Upper lobe of left lung (tissue), 6 donors: ENCODE data around the gene HEG1. TPM values are rescaled to one million over a fixed set of nuclear protein-coding genes. Genes with fewer than 3 reads are reported as not detected.

Experiments used
- ATAC-seq, 2 donors: fragments of 200-7000 bp; cut with Tn5 transposase; one replicate each; pipeline ENCODE4 v1.9.1; 2022; ENCODE audit warnings: mild to moderate bottlenecking in 2 of 2, moderate library complexity in 2 of 2; ENCODE audit not compliant: low FRiP score in 2 of 2
- DNase-seq, 2 donors: peaks; one replicate each; pipeline ENCODE4 v3.0.0-alpha.2; 2019 to 2020
- H3K27ac ChIP-seq, 4 donors: fragments of 200-600 bp; sonication (generic); one replicate each; pipeline ENCODE4 v1.5.1; 2016 to 2019
- H3K27me3 ChIP-seq, 4 donors: fragments of 200-600 bp; sonication (generic); one replicate each; pipeline ENCODE4 v1.5.1; 2017 to 2019
- H3K36me3 ChIP-seq, 4 donors: fragments of 200-600 bp; sonication (generic); one replicate each; pipeline ENCODE4 v1.5.1; 2016 to 2019
- H3K4me1 ChIP-seq, 4 donors: fragments of 200-600 bp; sonication (generic); one replicate each; pipeline ENCODE4 v1.5.1; 2018 to 2019
- H3K4me3 ChIP-seq, 4 donors: fragments of 200-600 bp; sonication (generic); one replicate each; pipeline ENCODE4 v1.5.1; 2017 to 2019; ENCODE audit warnings: mild to moderate bottlenecking in 2 of 4, moderate library complexity in 1 of 4
- H3K9me3 ChIP-seq, 4 donors: fragments of 200-600 bp; sonication (generic); one replicate each; pipeline ENCODE4 v1.5.1; 2018 to 2019
- EP300 ChIP-seq, 4 donors: sonication (generic); formaldehyde crosslinking; IDR thresholded peaks; one replicate each; pipeline ENCODE4 v1.5.1; 2017; ENCODE audit warnings: antibody characterized with exemption in 4 of 4, control low read depth in 2 of 4
- POLR2A ChIP-seq, 4 donors: fragments of 450-650 bp; IDR thresholded peaks; one replicate each; pipeline ENCODE4 v1.5.1; 2016 to 2017; ENCODE audit warnings: antibody characterized with exemption in 4 of 4, mild to moderate bottlenecking in 2 of 4
- POLR2AphosphoS5 ChIP-seq, 2 donors: sonication (generic); formaldehyde crosslinking; IDR thresholded peaks; one replicate each; pipeline ENCODE4 v1.5.1; 2017; ENCODE audit warnings: antibody characterized with exemption in 2 of 2
- WGBS, 2 donors: methylation state at CpG; one replicate each; pipeline ENCODE4 v1.1.5; 2017 to 2018; 5-methylcytosine and 5-hydroxymethylcytosine counted together
- total RNA-seq, 6 donors: library from RNA; depleted of rRNA in 4 of 6; stranded (reverse); fragments of >200 nt in 4 of 6; gene quantifications; one replicate each; pipeline versions ENCODE4 v1.1.0 to v1.2.1, GENCODE V29; 2016 to 2021
- TF ChIP-seq, protein P1 (sequence below), 6 experiments: fragments of 450-650 bp in 4 of 6; fragments of 200-600 bp in 2 of 6; sonication (generic) in 2 of 6; IDR thresholded peaks; one replicate each; pipeline ENCODE4 v1.5.1; 2016 to 2019; ENCODE audit warnings: antibody characterized with exemption in 6 of 6
- donor health status: DM: no; HTN: no; CAD: no; lungs with moderate emphysema.
- donor health status: DM: no; HTN: yes; CAD: no; lungs with severe emphysema.

HEG1 gene
- total RNA-seq, 6 donors from 2014 or later: 45.1 to 168 (median 100) TPM

DNA sequence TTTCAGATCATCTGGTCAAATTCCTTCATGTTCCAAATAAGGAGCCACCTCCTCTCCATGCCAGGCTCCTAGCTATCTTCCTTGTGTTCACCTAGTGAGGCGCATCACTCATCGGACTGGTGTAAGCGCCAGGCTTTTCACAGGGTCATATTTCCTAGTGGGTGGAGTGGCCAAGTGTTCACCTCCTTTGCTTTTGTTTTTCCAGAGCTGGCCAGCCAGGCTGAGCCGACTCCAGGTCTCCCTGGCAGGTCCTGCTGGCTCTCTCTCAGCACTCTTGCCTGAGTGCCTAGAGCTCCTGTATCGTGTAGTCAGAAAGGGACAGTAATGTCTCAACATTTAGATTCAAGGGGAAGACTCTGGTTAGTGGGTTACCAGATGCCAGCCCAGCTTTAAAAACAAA lies 31.0 kb downstream of the HEG1 start:
- H3K27me3 ChIP-seq: no peaks in the 10 kb centered on the region
- no peak overlapping the region for H3K4me3 ChIP-seq
- peaks cover 3 to 64% (median 28%) of the 10 kb centered on the region in 4 donors for H3K36me3 ChIP-seq
- DNase-seq (no peak), ATAC-seq (peak in 1 of 2 donors; percentile 28)
- H3K4me1 ChIP-seq: peaks cover 26 to 42% (median 36%) of the 10 kb centered on the region in 4 donors
- peak overlapping the region; percentile 67 to 75 (median 70) for H3K27ac ChIP-seq
- WGBS, 2 donors: 57 to 59% methylated on average over 5 of the region's 5 CpGs
- TF ChIP-seq POLR2A (IDR thresholded peaks at IDR 0.05) (no peak), POLR2AphosphoS5 (IDR thresholded peaks at IDR 0.05) (no peak), EP300 (IDR thresholded peaks at IDR 0.05) (no peak)
- TF ChIP-seq, protein P1, sequence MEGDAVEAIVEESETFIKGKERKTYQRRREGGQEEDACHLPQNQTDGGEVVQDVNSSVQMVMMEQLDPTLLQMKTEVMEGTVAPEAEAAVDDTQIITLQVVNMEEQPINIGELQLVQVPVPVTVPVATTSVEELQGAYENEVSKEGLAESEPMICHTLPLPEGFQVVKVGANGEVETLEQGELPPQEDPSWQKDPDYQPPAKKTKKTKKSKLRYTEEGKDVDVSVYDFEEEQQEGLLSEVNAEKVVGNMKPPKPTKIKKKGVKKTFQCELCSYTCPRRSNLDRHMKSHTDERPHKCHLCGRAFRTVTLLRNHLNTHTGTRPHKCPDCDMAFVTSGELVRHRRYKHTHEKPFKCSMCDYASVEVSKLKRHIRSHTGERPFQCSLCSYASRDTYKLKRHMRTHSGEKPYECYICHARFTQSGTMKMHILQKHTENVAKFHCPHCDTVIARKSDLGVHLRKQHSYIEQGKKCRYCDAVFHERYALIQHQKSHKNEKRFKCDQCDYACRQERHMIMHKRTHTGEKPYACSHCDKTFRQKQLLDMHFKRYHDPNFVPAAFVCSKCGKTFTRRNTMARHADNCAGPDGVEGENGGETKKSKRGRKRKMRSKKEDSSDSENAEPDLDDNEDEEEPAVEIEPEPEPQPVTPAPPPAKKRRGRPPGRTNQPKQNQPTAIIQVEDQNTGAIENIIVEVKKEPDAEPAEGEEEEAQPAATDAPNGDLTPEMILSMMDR (IDR thresholded peaks at IDR 0.05): no peak
- H3K9me3 ChIP-seq: no peaks in the 10 kb centered on the region

DNA sequence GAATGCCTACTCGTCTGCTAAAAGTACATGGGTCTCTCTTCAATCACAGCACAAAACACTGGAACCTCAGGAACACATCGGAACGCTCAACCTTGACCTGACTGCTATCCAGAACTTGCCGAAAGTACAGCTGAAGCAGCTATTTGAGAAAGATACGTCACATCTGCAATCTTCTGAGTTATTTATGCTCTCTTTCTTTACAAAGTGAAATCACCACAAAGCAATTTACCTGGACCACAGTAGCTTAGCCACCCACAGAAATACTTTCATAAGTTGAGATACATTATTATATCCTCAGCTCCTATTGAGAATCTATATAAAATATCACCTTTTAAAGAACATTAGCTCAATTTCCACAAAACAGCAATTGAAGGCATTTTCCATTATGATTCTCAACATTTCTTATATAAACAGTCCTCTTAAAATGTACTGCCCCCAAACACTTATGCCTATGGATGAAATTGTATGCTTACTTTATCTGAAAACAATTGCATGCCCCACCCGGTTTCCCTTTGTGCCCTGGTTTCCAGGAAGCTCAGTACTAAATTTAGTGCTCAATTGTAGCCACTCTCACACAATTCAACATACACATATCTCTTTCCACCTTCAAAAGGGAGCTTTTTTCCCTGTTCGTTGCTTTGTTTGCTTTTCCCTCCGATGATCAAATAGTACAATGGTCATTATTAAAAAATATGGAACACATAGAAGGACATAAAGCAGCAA lies 31.8 kb downstream of the HEG1 start:
- TF ChIP-seq, protein P1 (IDR thresholded peaks at IDR 0.05): no peak
- TF ChIP-seq EP300 (IDR thresholded peaks at IDR 0.05): peak in 2 of 4 donors; percentile 5 to 29
- Histone ChIP-seq H3K36me3 (peaks cover 2 to 68% (median 32%) of the 10 kb centered on the region in 4 donors), H3K27me3 (no peaks in the 10 kb centered on the region), H3K4me3 (no peak overlapping the region), H3K27ac (peak overlapping the region; percentile 67 to 75 (median 70)), H3K4me1 (peaks cover 26 to 46% (median 40%) of the 10 kb centered on the region in 4 donors), H3K9me3 (no peaks in the 10 kb centered on the region)
- ATAC-seq (no peak), DNase-seq (no peak)
- 53 to 67% methylated on average over 8 of the region's 8 CpGs for WGBS, 2 donors

DNA sequence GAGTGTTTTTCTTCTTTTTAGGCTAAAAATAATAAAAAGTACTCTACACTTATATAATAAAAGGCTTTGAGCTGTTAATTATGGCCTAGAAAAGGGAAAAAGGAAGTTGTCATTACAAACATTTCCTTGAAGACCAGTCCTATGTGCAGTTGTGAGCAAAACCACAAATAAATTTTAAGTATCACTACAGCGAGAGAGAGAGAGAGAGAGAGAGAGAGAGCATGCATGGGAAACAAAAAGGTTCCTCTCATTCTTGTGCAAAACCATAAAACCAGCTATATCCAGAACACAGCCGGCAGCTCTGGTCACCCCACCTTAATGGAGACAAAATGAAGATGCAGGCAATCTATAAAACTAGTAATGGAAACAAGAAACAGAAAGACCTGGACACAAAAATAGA lies 33.6 kb downstream of the HEG1 start:
- no peaks in the 10 kb centered on the region for H3K27me3 ChIP-seq
- H3K27ac ChIP-seq: peak overlapping the region in 2 of 4 donors; percentile 38 to 54
- H3K36me3 ChIP-seq: peaks cover 0 to 68% (median 25%) of the 10 kb centered on the region in 4 donors
- no peak for ATAC-seq
- WGBS, 2 donors: 25 to 40% methylated on average over 2 of the region's 2 CpGs
- peaks cover 26 to 48% (median 42%) of the 10 kb centered on the region in 4 donors for H3K4me1 ChIP-seq
- no peak for DNase-seq
- no peak overlapping the region for H3K4me3 ChIP-seq
- no peak for TF ChIP-seq POLR2AphosphoS5 (IDR thresholded peaks at IDR 0.05)
- TF ChIP-seq, protein P1 (IDR thresholded peaks at IDR 0.05): no peak
- no peak for TF ChIP-seq POLR2A (IDR thresholded peaks at IDR 0.05)
- TF ChIP-seq EP300 (IDR thresholded peaks at IDR 0.05): no peak
- H3K9me3 ChIP-seq: no peaks in the 10 kb centered on the region

DNA sequence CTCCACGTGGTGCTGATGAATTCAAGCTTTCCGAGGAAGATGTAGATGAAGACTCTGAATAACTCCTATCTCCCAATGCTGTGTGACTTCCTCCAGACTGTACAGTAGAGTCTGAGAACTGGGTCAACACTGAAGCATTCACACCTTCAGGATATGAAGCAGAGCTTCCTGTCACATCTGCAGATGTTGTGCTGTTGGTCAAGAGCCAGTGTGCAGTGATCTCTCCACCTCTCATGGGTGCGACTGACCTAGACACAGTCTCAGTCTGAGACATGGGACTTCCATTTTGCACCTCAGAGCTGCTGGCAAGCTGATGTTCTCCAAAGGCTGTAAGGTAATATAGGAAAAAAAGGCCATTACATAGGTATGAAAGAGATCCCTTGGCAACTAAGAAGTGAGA lies 36.5 kb downstream of the HEG1 start:
- H3K9me3 ChIP-seq: no peaks in the 10 kb centered on the region
- TF ChIP-seq POLR2A (IDR thresholded peaks at IDR 0.05) (no peak), EP300 (IDR thresholded peaks at IDR 0.05) (no peak)
- ATAC-seq (no peak), DNase-seq (no peak)
- peaks cover 0 to 72% (median 22%) of the 10 kb centered on the region in 4 donors for H3K36me3 ChIP-seq
- 91 to 94% methylated on average over 3 of the region's 3 CpGs for WGBS, 2 donors
- no peak overlapping the region for H3K4me3 ChIP-seq
- no peak overlapping the region for H3K27ac ChIP-seq
- H3K27me3 ChIP-seq: no peaks in the 10 kb centered on the region
- peaks cover 16 to 38% (median 30%) of the 10 kb centered on the region in 4 donors for H3K4me1 ChIP-seq

DNA sequence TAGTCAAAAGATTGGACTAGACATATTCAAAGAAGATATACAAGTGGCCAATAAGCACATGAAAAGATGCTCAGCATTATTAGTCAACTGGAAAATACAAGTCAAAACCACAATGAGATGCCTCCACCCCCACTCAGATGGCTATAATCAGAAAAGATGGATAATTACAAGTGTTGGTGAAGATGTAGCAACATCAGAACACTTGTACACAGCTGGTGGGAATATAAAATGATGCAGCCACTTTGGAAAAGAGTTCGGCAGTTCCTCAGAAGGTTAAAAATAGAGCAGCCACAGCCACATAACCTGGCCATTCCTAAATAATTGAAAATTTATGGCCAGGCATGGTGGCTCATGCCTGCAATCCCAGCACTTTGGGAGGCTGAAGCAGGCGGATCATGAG lies 38.4 kb downstream of the HEG1 start:
- TF ChIP-seq POLR2AphosphoS5 (IDR thresholded peaks at IDR 0.05) (no peak), POLR2A (IDR thresholded peaks at IDR 0.05) (no peak), EP300 (IDR thresholded peaks at IDR 0.05) (no peak)
- TF ChIP-seq, protein P1 (IDR thresholded peaks at IDR 0.05): no peak
- no peaks in the 10 kb centered on the region for H3K9me3 ChIP-seq
- DNase-seq (no peak), ATAC-seq (no peak)
- 91 to 98% methylated on average over 2 of the region's 2 CpGs for WGBS, 2 donors
- H3K27ac ChIP-seq: no peak overlapping the region
- peaks cover 5 to 88% (median 40%) of the 10 kb centered on the region in 4 donors for H3K36me3 ChIP-seq
- no peaks in the 10 kb centered on the region for H3K27me3 ChIP-seq
- no peak overlapping the region for H3K4me3 ChIP-seq
- H3K4me1 ChIP-seq: peaks cover 0 to 22% (median 16%) of the 10 kb centered on the region in 4 donors
